Hippocampal formation (tissue), 2 donors: ENCODE measurements around the gene RNF38.
"Not testable (repeated sequence)": the region's sequence is repeated elsewhere in the genome, so short reads cannot be mapped to it uniquely, and the experiment has no call there.

Experiments used
- DNase-seq, 2 donors: peaks; one replicate each; lab custom pipeline; 2025; lab: John Stamatoyannopoulos, UW

RNF38 gene

DNA sequence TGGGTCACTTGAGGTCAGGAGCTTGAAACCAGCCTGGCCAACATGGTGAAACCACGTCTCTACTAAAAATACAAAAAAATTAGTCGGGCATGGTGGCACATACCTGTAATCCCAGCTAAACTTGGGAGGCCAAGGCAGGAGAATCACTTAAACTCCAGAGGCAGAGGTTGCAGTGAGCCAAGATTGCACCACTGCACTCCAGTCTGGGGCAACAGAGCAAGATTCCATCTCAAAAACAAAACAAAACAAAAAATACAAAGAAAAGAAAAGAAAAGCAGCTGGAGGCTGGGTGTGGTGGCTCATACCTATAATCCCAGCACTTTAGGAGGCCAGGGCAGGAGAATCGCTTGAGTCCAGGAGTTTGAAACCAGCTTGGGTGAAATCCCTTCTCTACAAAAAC lies 105.1 kb downstream of the RNF38 start:
- not testable (repeated sequence) for DNase-seq

DNA sequence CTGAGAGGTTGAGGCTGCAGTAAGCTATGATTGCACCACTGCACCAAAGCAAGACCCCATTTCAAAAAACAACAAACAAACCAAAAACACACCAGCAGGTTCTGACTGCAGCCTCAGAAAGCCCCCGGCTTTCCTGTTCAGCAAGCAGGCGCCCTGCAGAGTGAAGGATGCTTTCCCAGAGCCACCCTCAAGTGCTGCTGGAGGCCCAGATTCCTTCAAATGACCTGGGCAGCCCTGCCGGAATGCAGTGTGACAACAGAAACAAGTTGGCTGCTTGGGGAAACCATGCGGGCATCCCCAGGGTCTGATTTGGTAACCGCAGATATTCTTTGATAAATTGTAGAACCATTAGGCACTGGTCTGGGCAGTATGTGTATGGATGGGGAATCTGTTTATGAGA lies 106.2 kb downstream of the RNF38 start:
- no peak for DNase-seq

DNA sequence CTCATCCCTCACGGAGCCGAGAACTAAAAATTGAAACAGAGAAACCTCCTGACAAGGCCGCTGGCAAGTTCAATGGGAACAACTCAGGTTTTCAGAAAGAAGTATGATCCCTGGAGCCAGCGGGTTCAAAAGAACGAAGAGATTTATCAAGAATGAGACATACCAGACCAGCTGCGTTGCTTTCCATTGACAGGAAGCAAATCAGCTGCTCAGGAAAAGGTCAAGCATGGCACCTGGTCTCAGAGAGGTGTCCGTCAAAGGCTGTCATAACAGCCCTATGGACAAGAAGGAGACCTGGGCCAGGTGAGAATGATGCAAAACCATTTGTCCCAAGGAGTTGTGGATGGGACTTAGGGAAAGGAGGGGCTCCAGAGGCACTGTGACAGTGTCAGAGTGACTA lies 106.9 kb downstream of the RNF38 start:
- no peak for DNase-seq

DNA sequence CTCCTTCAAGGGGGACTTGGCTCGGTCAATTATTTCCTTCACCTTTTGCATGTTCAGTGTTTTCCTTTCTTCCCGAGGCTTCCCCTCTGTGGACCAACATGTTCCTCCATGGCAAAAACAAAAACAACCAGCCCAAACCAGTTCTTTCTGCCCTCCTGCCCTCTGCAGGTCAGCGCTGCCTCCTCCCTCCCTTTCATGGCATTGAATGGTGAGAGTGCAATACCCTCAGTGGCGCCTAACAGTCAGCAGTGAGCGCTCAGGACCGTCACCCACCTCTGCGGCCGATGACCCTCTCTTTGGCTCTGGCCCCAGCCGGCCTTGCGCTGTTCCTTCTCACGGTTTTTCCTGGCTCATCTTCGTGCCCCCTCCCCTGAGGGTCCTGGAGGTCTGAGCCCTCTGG lies 107.4 kb downstream of the RNF38 start:
- DNase-seq: no peak

DNA sequence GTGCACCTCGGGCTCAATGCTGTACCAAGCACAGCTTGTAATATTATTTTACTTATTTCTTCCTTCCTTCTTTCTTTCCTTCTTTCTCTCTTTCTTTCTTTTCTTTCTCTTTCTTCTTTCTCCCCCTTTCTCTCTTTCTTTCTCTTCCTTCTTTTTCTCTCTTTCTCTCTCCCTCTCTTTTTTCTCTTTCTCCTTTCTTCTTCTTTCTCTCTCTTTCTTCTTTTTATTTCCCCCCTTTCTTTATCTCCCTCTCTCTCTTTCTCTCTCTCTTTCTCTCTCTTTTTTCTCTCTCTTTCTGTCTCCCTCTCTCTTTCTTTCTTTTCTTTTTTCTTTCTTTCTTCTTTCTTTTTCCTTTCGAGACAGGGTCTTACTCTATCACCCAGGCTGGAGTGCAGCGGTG lies 109.1 kb downstream of the RNF38 start:
- no peak for DNase-seq

DNA sequence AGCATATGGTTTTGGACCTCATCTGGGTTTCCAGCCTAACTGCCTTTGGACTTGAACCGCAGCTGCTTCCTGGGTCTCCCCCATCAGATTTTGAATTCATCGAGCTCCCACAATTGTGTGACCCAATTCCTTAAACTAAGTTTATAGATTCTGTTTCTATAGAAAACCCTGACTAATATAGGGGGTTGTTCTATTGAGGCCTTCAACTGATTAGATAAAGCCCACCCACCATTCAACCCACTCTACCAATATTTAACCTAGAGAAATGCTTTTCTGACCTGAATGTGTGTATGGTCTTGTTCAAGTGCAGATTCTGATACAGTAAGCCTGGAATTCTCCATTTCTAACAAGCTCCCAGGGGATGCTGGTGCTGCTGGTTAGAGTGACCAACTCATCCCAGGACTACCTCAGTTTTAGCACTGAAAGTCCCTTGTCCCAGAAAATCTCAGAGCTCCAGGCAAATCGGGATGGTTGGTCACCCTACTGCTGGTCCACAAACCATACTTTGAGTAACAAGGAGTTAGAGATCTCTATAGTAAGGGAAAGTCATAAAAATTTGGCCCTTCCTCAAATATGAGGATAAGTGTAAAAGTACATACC lies 110.1 kb downstream of the RNF38 start:
- DNase-seq: no peak

DNA sequence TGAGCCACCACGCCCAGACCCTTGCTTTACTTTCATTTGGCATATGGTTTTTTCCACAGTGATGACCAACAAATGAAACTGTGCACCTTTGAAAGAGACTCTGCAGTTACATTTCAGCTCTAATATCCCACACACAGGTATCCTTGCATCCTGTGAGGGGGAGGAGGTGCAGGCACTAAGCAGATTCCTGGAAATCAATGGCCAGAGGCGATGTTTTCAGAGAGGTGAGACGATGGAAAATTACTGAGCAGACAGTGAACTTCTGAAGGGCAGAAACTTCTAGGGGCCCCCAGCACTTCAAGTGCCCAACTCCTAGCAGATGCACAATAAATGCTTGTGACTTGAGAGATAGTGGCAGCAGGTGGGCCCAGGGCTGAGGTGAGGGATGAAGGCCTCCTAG lies 112.0 kb downstream of the RNF38 start:
- no peak for DNase-seq
